ENCODE measurements around the gene PDCD1LG2. TPM values are rescaled to one million over a fixed set of nuclear protein-coding genes. Genes with fewer than 3 reads are reported as not detected.
A peak's percentile ranks its signal among the peaks of the same experiment; 100 is the strongest.

PDCD1LG2 gene
- polyA plus RNA-seq, 1 experiment = 31.5 TPM

DNA sequence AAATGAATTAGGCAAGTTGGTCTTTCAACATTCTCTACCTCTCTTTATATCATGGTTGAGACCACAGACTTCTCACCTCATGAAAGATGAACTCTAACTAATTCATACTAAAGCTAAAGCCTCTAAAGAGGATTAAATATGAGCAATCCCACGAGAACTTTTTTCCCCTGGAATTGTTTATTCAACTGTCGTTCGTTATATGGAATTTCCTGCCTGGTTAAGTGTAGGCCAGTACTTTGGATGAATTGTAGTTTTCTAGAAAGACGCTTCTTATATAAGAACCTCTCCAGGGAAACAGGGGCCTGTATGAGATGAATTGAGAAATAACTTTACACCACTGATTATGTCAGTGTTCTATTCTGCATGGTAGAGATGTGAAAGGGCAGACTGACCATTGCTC is 42.9 kb downstream of the PDCD1LG2 start:
- ChIA-PET POLR2A (interaction anchor here (1.0 to 3.0 kb wide), 2 partner anchors 34 to 43 kb away, joined by 5 to 9 read pairs; partner anchors contain the start of gene PDCD1LG2), CTCF (interaction anchor here (1.0 kb wide), 1 partner anchor 37 kb away, joined by 3 read pairs; no protein-coding TSS in a partner anchor)
- peak; percentile 53 for DNase-seq (ENCODE audit: low read depth, low spot score)
- TF ChIP-seq, protein P1, sequence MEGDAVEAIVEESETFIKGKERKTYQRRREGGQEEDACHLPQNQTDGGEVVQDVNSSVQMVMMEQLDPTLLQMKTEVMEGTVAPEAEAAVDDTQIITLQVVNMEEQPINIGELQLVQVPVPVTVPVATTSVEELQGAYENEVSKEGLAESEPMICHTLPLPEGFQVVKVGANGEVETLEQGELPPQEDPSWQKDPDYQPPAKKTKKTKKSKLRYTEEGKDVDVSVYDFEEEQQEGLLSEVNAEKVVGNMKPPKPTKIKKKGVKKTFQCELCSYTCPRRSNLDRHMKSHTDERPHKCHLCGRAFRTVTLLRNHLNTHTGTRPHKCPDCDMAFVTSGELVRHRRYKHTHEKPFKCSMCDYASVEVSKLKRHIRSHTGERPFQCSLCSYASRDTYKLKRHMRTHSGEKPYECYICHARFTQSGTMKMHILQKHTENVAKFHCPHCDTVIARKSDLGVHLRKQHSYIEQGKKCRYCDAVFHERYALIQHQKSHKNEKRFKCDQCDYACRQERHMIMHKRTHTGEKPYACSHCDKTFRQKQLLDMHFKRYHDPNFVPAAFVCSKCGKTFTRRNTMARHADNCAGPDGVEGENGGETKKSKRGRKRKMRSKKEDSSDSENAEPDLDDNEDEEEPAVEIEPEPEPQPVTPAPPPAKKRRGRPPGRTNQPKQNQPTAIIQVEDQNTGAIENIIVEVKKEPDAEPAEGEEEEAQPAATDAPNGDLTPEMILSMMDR (IDR thresholded peaks at IDR 0.05; ENCODE audit: low read depth, low read length) = no peak
- H3K27me3 ChIP-seq (ENCODE audit: control insufficient read depth, insufficient read depth, low read length) = no peaks in the 10 kb centered on the region
- peak overlapping the region; percentile 55 for H3K27ac ChIP-seq (ENCODE audit: low read depth, low read length)
- H3K4me3 ChIP-seq (ENCODE audit: low read depth, low read length) = no peak overlapping the region
- no peaks in the 10 kb centered on the region for H3K9me3 ChIP-seq (ENCODE audit: control insufficient read depth, insufficient read depth, low read length)

DNA sequence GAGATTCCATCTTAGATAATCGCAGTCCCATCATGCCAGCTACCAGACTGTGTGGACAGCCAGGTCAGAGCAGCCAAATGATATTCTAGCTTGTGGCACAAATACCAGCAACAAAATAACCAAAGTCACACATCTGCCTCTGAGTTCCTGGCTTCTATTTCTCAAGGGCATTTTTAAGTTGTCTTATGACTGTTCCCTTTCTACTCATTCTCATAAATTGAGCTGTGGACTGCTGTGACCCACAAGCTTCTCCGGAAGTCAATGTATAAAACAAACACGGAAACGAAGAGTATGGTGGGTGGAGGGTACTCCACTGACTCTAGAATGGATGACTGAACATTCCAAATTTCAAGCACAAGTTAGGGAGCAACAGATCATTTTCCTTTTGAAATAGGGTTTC is 43.9 kb downstream of the PDCD1LG2 start:
- H3K9me3 ChIP-seq (ENCODE audit: control insufficient read depth, insufficient read depth, low read length) = no peaks in the 10 kb centered on the region
- H3K27ac ChIP-seq (ENCODE audit: low read depth, low read length) = peak overlapping the region; percentile 55
- ChIA-PET POLR2A (interaction anchor here (3.0 kb wide), 1 partner anchor 44 kb away, joined by 9 read pairs; the partner anchor contains the start of gene PDCD1LG2), CTCF (interaction anchor here (0.6 to 1.4 kb wide), 2 partner anchors 36 to 142 kb away, joined by 3 to 5 read pairs; no protein-coding TSS in a partner anchor)
- no peak for DNase-seq (ENCODE audit: low read depth, low spot score)
- H3K4me3 ChIP-seq (ENCODE audit: low read depth, low read length) = no peak overlapping the region
- no peaks in the 10 kb centered on the region for H3K27me3 ChIP-seq (ENCODE audit: control insufficient read depth, insufficient read depth, low read length)
- TF ChIP-seq, protein P1 (IDR thresholded peaks at IDR 0.05; ENCODE audit: low read depth, low read length) = no peak

DNA sequence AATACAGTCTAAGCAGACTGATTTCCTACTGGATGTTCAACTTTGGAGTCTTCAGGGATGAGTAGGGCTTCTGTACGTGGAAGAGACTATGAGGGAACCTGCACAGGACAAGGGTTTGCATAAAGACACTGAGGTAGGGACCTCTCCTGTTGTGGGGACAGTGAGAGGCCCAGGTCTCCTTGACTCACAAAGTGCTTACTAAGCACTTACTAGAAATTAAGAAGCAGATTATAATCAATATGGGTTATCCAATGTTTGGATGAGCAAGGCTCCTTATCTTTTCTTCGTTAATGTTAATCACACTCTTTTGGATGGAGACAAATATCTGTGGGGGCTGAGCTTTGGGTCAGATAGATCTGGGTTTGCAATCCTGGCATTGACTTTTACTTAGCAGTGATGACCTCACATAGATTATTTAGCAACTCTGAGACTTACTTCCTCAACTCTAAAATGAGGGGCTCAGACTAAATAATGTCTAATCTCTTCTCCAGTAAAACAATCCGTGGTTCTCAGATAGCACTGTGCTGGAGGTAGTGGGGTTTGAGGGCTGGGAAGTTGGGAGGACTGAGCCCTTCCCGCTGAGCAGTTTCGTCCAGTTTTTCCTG is 45.9 kb downstream of the PDCD1LG2 start:
- TF ChIP-seq, protein P1 (IDR thresholded peaks at IDR 0.05; ENCODE audit: low read depth, low read length) = no peak
- no peak overlapping the region for H3K4me3 ChIP-seq (ENCODE audit: low read depth, low read length)
- no peak for DNase-seq (ENCODE audit: low read depth, low spot score)
- POLR2A ChIA-PET = interaction anchor here (0.6 kb wide), 1 partner anchor 27 kb away, joined by 3 read pairs; no protein-coding TSS in a partner anchor
- CTCF ChIA-PET = no interaction called here
- no peaks in the 10 kb centered on the region for H3K27me3 ChIP-seq (ENCODE audit: control insufficient read depth, insufficient read depth, low read length)
- H3K9me3 ChIP-seq (ENCODE audit: control insufficient read depth, insufficient read depth, low read length) = no peaks in the 10 kb centered on the region
- H3K27ac ChIP-seq (ENCODE audit: low read depth, low read length) = no peak overlapping the region

DNA sequence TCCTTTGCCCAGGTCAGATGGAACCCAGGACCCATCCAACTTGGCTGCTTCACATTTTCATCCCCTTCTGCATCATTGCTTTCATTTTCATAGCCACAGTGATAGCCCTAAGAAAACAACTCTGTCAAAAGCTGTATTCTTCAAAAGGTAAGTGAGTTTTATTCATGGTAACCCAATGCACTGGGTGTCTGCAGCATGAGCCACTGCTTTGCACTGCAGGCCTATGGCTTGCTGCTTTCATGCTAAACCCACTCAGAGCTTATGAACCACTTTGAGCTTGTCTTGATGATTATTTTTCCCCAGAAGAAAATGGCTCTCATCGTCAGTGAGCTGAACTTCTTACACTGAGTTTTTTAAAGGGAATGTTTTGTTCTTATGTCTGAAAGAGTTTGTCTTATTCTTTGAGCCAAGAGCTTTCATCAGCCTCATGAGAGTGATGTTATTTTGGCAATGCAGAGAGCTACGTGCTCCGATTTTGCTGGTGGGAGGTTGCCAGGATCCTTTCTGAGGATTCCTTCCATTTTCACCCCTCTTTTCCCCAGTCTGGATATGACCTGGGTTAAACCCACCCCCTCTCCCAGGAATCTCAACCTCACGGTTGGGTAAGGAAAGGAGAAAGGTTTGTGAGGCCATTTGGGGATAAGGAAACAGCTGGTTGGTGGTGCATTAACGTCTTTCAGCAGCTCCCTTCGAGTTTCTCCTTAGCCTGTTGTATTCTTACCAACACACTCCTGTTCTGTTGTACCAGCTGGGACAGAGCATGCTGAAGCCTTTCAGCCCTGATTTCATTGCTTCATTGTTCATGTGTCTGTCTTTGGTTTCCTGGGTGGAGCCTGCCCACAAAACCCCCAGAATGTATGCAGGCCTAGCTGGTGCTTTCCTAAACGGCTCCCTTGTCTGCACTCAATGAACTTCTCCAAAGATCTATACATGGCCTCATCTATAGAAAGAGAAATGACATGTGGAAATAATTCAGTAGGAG is 47.6 kb downstream of the PDCD1LG2 start:
- ChIA-PET POLR2A (interaction anchor here (0.7 kb wide), 1 partner anchor 25 kb away, joined by 3 read pairs; no protein-coding TSS in a partner anchor), CTCF (no interaction called here)
- no peak for DNase-seq (ENCODE audit: low read depth, low spot score)
- H3K27ac ChIP-seq (ENCODE audit: low read depth, low read length) = no peak overlapping the region
- H3K27me3 ChIP-seq (ENCODE audit: control insufficient read depth, insufficient read depth, low read length) = no peaks in the 10 kb centered on the region
- no peaks in the 10 kb centered on the region for H3K9me3 ChIP-seq (ENCODE audit: control insufficient read depth, insufficient read depth, low read length)
- TF ChIP-seq, protein P1 (IDR thresholded peaks at IDR 0.05; ENCODE audit: low read depth, low read length) = no peak
- H3K4me3 ChIP-seq (ENCODE audit: low read depth, low read length) = no peak overlapping the region
